HepG2 (cell line): Measurements from ENCODE around the gene NOC4L.

Experiments
- CBX1 ChIP-seq: IDR thresholded peaks from one replicate; pipeline ENCODE4 v1.6.1; 2016; ENCODE audit warnings: antibody characterized with exemption, low read depth
- EZH2 ChIP-seq: conservative IDR thresholded peaks from 2 replicates; pipeline ENCODE4 v1.6.1; 2012; ENCODE audit warnings: mild to moderate bottlenecking, low read depth, low read length, moderate library complexity
- GATA4 ChIP-seq: sonication (generic); IDR thresholded peaks from 2 replicates; pipeline ENCODE4 v1.6.1; 2016; ENCODE audit warnings: antibody characterized with exemption, low read depth, borderline replicate concordance
- HNRNPL ChIP-seq: fragments of 200-400 bp; formaldehyde crosslinking; IDR thresholded peaks from 2 replicates; pipeline ENCODE4 v1.6.1; 2017; ENCODE audit warnings: mild to moderate bottlenecking, low read depth, low read length
- MYC ChIP-seq: sonication (generic); formaldehyde crosslinking; IDR thresholded peaks from 2 replicates; pipeline ENCODE4 v1.9.0; 2021; ENCODE audit warnings: missing genetic modification reagents, borderline replicate concordance
- NCOA1 ChIP-seq: sonication (generic); formaldehyde crosslinking; IDR thresholded peaks from 2 replicates; pipeline ENCODE4 v1.9.0; 2021; ENCODE audit warnings: missing genetic modification reagents
- POLR2A ChIP-seq, 2 experiments: IDR thresholded peaks; 2 replicates each; pipeline ENCODE4 v1.6.1; 2011; ENCODE audit warnings: low read depth in 2 of 2, low read length in 2 of 2, mild to moderate bottlenecking in 1 of 2, moderate library complexity in 1 of 2; ENCODE audit not compliant: insufficient read depth in 1 of 2
- SMAD1 ChIP-seq: sonication (generic); formaldehyde crosslinking; IDR thresholded peaks from 2 replicates; pipeline ENCODE4 v1.4.0; 2020; ENCODE audit warnings: missing genetic modification reagents, low read depth, mild to moderate bottlenecking, borderline replicate concordance
- YEATS4 ChIP-seq: sonication (generic); formaldehyde crosslinking; IDR thresholded peaks from 2 replicates; pipeline ENCODE4 v1.4.0; 2020; ENCODE audit warnings: missing genetic modification reagents, borderline replicate concordance
- ZNF205 ChIP-seq: IDR thresholded peaks from 2 replicates; pipeline ENCODE4 v1.6.1; 2018; ENCODE audit warnings: missing biosample characterization, missing genetic modification reagents
- TF ChIP-seq, protein P1 (sequence below): fragments of 450-650 bp; IDR thresholded peaks from 2 replicates; pipeline ENCODE4 v1.6.1; 2017; ENCODE audit warnings: mild to moderate bottlenecking
- TF ChIP-seq, protein P2 (sequence below): sonication (generic); formaldehyde crosslinking; IDR thresholded peaks from 2 replicates; pipeline ENCODE4 v1.8.1; 2023; ENCODE audit warnings: missing genetic modification reagents, mild to moderate bottlenecking, borderline replicate concordance

DNA sequence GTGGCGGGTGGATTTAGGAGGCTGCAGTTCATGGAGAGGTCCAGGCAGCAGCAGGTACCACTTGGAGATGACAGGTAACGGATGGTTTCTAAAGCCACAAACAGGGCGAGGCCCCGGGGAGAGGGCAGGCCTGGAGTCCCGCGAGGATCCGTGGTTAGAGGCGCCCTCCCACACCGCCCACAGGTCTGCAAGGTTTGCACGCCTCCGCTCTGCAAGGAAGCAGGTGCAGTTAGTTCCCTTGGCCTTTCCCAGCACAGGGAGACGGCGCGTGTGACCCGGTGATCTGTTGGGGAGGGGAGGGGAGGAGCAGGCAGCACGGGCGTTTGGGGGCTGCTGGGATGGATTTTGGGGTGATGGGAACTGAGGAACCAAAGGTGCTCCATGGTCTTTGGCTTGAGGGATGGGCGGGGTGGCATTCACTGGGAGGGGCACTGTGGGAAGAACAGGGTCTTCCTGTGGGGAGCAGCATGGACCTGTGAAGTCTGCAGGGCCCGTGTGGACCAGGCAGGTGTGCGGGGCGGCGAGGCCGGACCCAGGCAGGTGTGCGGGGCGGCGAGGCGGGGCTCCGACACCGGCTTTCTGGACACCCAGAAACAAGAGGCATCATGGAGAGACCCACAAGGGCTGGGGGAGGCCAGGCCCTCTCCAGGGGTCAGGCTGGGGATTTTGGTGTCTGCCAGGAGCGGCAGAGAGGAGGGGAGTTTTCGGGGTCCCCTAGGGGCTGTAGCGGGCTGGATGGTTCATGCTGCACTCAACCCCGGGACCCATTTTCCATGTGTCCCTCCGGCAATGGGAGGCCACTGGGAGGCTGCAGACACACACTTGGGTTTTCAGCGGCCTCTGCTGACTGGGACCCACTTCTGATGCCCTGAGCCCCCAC, 29.1 kb downstream of the NOC4L start:
- TF ChIP-seq NCOA1 (CRISPR knock-in tag) (no peak), GATA4 (no peak), EZH2 (no peak; the same call in 1 of the 2 replicates), YEATS4 (CRISPR knock-in tag) (no peak), HNRNPL (no peak), SMAD1 (CRISPR knock-in tag) (no peak), CBX1 (no peak), MYC (CRISPR knock-in tag) (no peak), POLR2A (IDR thresholded peaks at IDR 0.05; ENCODE audit: insufficient read depth in 1 of 2, low read depth in 2 of 2, low read length in 2 of 2) (no peak), ZNF205 (CRISPR knock-in tag) (no peak)
- TF ChIP-seq, protein P1, sequence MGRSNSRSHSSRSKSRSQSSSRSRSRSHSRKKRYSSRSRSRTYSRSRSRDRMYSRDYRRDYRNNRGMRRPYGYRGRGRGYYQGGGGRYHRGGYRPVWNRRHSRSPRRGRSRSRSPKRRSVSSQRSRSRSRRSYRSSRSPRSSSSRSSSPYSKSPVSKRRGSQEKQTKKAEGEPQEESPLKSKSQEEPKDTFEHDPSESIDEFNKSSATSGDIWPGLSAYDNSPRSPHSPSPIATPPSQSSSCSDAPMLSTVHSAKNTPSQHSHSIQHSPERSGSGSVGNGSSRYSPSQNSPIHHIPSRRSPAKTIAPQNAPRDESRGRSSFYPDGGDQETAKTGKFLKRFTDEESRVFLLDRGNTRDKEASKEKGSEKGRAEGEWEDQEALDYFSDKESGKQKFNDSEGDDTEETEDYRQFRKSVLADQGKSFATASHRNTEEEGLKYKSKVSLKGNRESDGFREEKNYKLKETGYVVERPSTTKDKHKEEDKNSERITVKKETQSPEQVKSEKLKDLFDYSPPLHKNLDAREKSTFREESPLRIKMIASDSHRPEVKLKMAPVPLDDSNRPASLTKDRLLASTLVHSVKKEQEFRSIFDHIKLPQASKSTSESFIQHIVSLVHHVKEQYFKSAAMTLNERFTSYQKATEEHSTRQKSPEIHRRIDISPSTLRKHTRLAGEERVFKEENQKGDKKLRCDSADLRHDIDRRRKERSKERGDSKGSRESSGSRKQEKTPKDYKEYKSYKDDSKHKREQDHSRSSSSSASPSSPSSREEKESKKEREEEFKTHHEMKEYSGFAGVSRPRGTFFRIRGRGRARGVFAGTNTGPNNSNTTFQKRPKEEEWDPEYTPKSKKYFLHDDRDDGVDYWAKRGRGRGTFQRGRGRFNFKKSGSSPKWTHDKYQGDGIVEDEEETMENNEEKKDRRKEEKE = no peak
- TF ChIP-seq, protein P2, sequence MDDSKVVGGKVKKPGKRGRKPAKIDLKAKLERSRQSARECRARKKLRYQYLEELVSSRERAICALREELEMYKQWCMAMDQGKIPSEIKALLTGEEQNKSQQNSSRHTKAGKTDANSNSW = no peak
